GM10266 (cell line): ENCODE results near the gene FGF12.

Experiments
- DNase-seq: peaks from one replicate; pipeline ENCODE4 v3.0.0; 2012; ENCODE audit errors: extremely low spot score
- TF ChIP-seq, protein P1 (sequence below): IDR thresholded peaks from 2 replicates; pipeline ENCODE4 v1.5.1; 2012; ENCODE audit warnings: mild to moderate bottlenecking, low read depth; ENCODE audit not compliant: control insufficient read depth, insufficient read depth; ENCODE audit errors: missing control alignments

Gene FGF12

DNA sequence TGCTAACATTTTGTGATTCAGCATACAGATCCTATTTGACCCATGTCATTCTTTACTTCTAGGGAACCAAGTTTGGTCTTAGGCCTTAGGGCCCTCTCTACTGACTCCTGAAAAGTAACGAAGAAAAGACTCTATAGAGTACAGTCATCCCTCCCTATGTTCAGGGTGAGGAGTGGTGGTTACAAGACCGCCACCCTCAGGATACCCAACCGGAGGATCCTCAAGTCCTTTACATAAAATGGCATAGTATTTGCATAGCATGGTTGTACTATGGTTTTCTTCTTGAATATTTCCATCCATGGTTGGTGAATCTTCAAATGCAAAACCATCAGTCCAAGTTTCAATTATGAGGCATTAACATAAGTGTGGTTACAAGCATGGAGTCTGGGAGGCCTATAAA is 327.6 kb downstream of the FGF12 start:
- TF ChIP-seq, protein P1, sequence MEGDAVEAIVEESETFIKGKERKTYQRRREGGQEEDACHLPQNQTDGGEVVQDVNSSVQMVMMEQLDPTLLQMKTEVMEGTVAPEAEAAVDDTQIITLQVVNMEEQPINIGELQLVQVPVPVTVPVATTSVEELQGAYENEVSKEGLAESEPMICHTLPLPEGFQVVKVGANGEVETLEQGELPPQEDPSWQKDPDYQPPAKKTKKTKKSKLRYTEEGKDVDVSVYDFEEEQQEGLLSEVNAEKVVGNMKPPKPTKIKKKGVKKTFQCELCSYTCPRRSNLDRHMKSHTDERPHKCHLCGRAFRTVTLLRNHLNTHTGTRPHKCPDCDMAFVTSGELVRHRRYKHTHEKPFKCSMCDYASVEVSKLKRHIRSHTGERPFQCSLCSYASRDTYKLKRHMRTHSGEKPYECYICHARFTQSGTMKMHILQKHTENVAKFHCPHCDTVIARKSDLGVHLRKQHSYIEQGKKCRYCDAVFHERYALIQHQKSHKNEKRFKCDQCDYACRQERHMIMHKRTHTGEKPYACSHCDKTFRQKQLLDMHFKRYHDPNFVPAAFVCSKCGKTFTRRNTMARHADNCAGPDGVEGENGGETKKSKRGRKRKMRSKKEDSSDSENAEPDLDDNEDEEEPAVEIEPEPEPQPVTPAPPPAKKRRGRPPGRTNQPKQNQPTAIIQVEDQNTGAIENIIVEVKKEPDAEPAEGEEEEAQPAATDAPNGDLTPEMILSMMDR = no peak

DNA sequence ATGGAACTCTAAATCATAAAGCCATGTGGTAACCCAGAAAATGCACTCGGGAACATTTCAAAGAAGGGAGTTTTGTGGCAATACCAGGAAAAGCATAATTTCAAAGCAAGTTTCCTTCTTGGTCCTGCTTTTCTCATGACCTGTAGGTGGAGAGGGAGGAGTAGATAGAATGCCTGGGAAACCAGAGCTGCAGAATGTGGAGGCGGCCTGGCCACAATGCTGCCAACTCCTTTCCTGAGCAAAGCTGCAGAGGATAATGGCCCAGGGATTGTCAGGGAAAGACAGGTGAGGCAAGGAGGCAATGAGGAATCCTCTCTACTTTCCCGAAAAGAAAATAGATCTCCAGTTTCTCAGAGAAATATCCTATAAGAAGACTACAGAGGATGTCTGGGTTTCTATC is 330.3 kb downstream of the FGF12 start:
- TF ChIP-seq, protein P1 = no peak
- no peak for DNase-seq

More for the DNA sequence above, 327.6 kb downstream of the FGF12 start:
- no peak for DNase-seq

DNA sequence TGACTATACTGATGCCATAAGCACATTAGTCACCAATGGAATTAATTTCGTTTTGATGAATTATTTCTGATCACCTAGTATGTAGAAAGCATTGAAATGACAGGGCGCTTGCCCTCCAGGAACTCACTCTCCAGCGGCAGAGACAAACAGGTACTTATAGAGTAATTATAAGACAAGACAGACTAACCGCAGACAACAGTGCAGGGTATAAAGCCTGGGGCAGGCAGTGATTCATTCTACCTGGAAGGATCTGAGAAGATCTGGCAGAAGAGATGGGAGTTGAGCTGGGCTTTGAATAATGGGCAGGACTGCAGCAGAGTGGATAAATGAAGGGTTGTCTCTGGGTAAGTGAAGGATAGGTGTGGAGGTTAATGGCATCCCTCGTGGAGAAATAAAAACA is 331.8 kb downstream of the FGF12 start:
- DNase-seq = no peak
- TF ChIP-seq, protein P1 = no peak

- TF ChIP-seq, protein P1 = no peak
- DNase-seq = no peak
Measured at GRCh38 chr3:192392986-192393385, 334.4 kb downstream of the FGF12 start.

- TF ChIP-seq, protein P1 = no peak
- no peak for DNase-seq
Measured at GRCh38 chr3:192382861-192383260, 344.5 kb downstream of the FGF12 start.

DNA sequence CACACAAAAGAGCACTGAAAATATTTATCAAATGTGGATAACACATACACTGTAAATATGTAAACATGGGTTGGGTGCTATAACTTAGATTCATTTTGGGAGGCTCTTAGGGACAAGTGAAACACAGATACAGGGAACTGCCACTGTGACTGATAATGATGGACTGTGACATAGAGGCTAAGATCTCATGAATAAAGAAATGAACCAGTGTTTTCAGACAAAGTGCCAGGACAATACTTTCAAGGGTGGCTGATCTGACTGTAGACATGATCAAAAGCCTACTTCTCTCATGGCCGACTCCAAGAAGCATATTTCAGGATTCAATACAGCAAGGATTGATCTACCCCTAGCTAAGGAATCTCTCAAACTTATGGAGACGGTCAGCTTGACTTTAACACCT is 353.8 kb downstream of the FGF12 start:
- DNase-seq = no peak
- TF ChIP-seq, protein P1 = no peak

GRCh38 chr3:192373032-192373431 is 354.3 kb downstream of the FGF12 start:
- no peak for DNase-seq
- TF ChIP-seq, protein P1 = no peak
